Endothelial cell of umbilical vein (primary cell): ENCODE measurements around the gene LIN54. TPM values are rescaled to one million over a fixed set of nuclear protein-coding genes. Genes with fewer than 3 reads are reported as not detected.

Source experiments
- BruUV-seq: library from RNA; stranded (reverse); fragments of 400-500 nt; replicated peaks from 2 replicates; lab custom pipeline; 2021; lab: Mats Ljungman, UMichigan
- CTCF ChIA-PET: fragments of 300-600, 350-600 bp; sonication (Branson Sonifier 250); formaldehyde crosslinking; loops from one replicate; lab custom pipeline; 2021; ENCODE audit warnings: antibody characterized with exemption, inconsistent platforms; lab: Charles Lee
- POLR2A ChIA-PET: fragments of 300-600, 350-600 bp; sonication (Branson Sonifier 250); formaldehyde crosslinking; loops from one replicate; lab custom pipeline; 2021; ENCODE audit warnings: antibody characterized with exemption, inconsistent platforms; lab: Charles Lee
- DNase-seq: peaks from one replicate; pipeline ENCODE4 v3.0.0-alpha.2; 2011; ENCODE audit warnings: low read depth, low spot score
- FAIRE-seq: peaks from 2 replicates; lab custom pipeline; 2011; peaks lifted over from hg19 to GRCh38; lab: Jason Lieb, UNC
- H2AFZ ChIP-seq: 2 replicates; pipeline ENCODE4 v1.6.0; 2012; ENCODE audit warnings: low read depth, low read length, control low read depth, inconsistent platforms
- H3K27ac ChIP-seq: 2 replicates; pipeline ENCODE4 v1.5.1; 2011; ENCODE audit warnings: low read depth, mild to moderate bottlenecking, control low read depth, low read length, moderate library complexity; ENCODE audit not compliant: insufficient read depth
- H3K27me3 ChIP-seq, 2 experiments: 2 replicates each; pipeline versions ENCODE4 v1.6.0 to v1.6.1; 2011; ENCODE audit warnings: low read length in 2 of 2, mixed read lengths in 1 of 2; ENCODE audit not compliant: control insufficient read depth in 2 of 2, insufficient read depth in 2 of 2
- H3K36me3 ChIP-seq, 2 experiments: 2 replicates in 1 of 2; 3 replicates in 1 of 2; pipeline ENCODE4 v1.5.1; 2011; ENCODE audit warnings: low read length in 2 of 2, mild to moderate bottlenecking in 1 of 2, moderate library complexity in 1 of 2; ENCODE audit not compliant: control insufficient read depth in 2 of 2, insufficient read depth in 2 of 2; ENCODE audit errors: extremely low read depth in 1 of 2
- H3K4me1 ChIP-seq: 3 replicates; pipeline ENCODE4 v1.5.1; 2011; ENCODE audit warnings: mild to moderate bottlenecking, low read length; ENCODE audit not compliant: control insufficient read depth, insufficient read depth; ENCODE audit errors: extremely low read depth
- H3K4me2 ChIP-seq: 2 replicates; pipeline ENCODE4 v1.6.1; 2011; ENCODE audit warnings: low read length, control low read depth, mixed read lengths; ENCODE audit not compliant: insufficient read depth
- H3K4me3 ChIP-seq, 3 experiments: fragments of 200-600 bp in 1 of 3; sonication (generic), shearing (Covaris generic) in 1 of 3; replicated peaks in 1 of 3; 2 replicates each; pipeline ENCODE4 v1.5.1; 2011 to 2016; ENCODE audit warnings: control low read depth in 3 of 3, low read length in 3 of 3, mild to moderate bottlenecking in 2 of 3, inconsistent platforms in 1 of 3, low read depth in 1 of 3, moderate library complexity in 1 of 3; ENCODE audit not compliant: insufficient read depth in 1 of 3
- H3K79me2 ChIP-seq: 2 replicates; pipeline ENCODE4 v1.6.0; 2012; ENCODE audit warnings: low read length, inconsistent platforms; ENCODE audit not compliant: control insufficient read depth, insufficient read depth
- H3K9ac ChIP-seq: replicated peaks from 2 replicates; pipeline ENCODE3; 2011; ENCODE audit warnings: low read length, control low read depth; ENCODE audit not compliant: insufficient read depth; ENCODE audit errors: extremely low read depth
- H3K9me1 ChIP-seq: replicated peaks from 3 replicates; pipeline ENCODE4 v1.6.0; 2011; ENCODE audit warnings: mild to moderate bottlenecking, low read length; ENCODE audit not compliant: control insufficient read depth, insufficient read depth; ENCODE audit errors: extremely low read depth
- H3K9me3 ChIP-seq: replicated peaks from 2 replicates; pipeline ENCODE4 v1.5.1; 2012; ENCODE audit warnings: low read length, inconsistent platforms; ENCODE audit not compliant: control insufficient read depth, insufficient read depth
- H4K20me1 ChIP-seq: replicated peaks from 2 replicates; pipeline ENCODE3; 2011; ENCODE audit warnings: mild to moderate bottlenecking, low read length; ENCODE audit not compliant: control insufficient read depth, insufficient read depth; ENCODE audit errors: extremely low read depth
- EZH2 ChIP-seq: IDR thresholded peaks from 2 replicates; pipeline ENCODE4 v1.6.1; 2012; ENCODE audit warnings: borderline replicate concordance, low read depth, mild to moderate bottlenecking, moderate library complexity, low read length, inconsistent platforms; ENCODE audit not compliant: severe bottlenecking
- FOS ChIP-seq: IDR thresholded peaks from 2 replicates; pipeline ENCODE4 v1.6.1; 2011; ENCODE audit warnings: mild to moderate bottlenecking, low read length, moderate library complexity, borderline replicate concordance; ENCODE audit not compliant: insufficient read depth
- GATA2 ChIP-seq: IDR thresholded peaks from 2 replicates; pipeline ENCODE4 v1.7.0; 2011; ENCODE audit warnings: low read depth, mild to moderate bottlenecking, moderate library complexity, mixed read lengths, low read length; ENCODE audit not compliant: insufficient read length, insufficient read depth
- JUN ChIP-seq: IDR thresholded peaks from 2 replicates; pipeline ENCODE4 v1.6.1; 2011; ENCODE audit warnings: borderline replicate concordance, low read depth; ENCODE audit not compliant: insufficient read length, insufficient read depth
- MYC ChIP-seq: IDR thresholded peaks from one replicate; pipeline ENCODE4 v1.6.1; 2011; ENCODE audit warnings: mild to moderate bottlenecking, low read depth, low read length
- POLR2A ChIP-seq: IDR thresholded peaks from 2 replicates; pipeline ENCODE4 v1.6.1; 2012; ENCODE audit warnings: low read depth, mild to moderate bottlenecking, control low read depth, low read length
- POLR2AphosphoS5 ChIP-seq: IDR thresholded peaks from 2 replicates; pipeline ENCODE4 v1.6.1; 2012; ENCODE audit warnings: low read depth, mild to moderate bottlenecking, control low read depth, low read length, moderate library complexity; ENCODE audit not compliant: insufficient read depth
- dilution Hi-C: fragments of 300-500 bp; cut with MboI; formaldehyde crosslinking; loops from one replicate; pipeline ENCODE4 v1.15.0; 2019; ENCODE audit warnings: low sequenced_read_pairs; ENCODE audit not compliant: extremely low pct_ligation_motif_present
- intact Hi-C: fragments of 100-400 bp; cut with micrococcal nuclease; formaldehyde crosslinking; loops from one replicate; pipeline ENCODE4 v1.10.0; 2022
- polyA plus RNA-seq, 4 experiments: library from polyadenylated mRNA; depleted of rRNA in 3 of 4; stranded (reverse) in 3 of 4; unstranded in 1 of 4; fragments of >200 nt; gene quantifications; 2 replicates each; pipeline versions ENCODE4 v1.2.1 to v1.2.3, GENCODE V29; 2011 to 2012; ENCODE audit warnings: missing spikeins in 1 of 4
- total RNA-seq: library from RNA; stranded (reverse); gene quantifications from 2 replicates; pipeline ENCODE4 v1.2.3, GENCODE V29; 2021
- TF ChIP-seq, protein P1 (sequence below): IDR thresholded peaks from 2 replicates; pipeline ENCODE4 v1.6.1; 2011; ENCODE audit not compliant: insufficient read depth, insufficient read length
- TF ChIP-seq, protein P2 (sequence below), 2 donors: IDR thresholded peaks; 1 replicate in 1 of 2; 2 replicates in 1 of 2; pipeline ENCODE4 v1.5.1; 2011; ENCODE audit warnings: low read length in 2 of 2, mild to moderate bottlenecking in 2 of 2, moderate library complexity in 2 of 2, control low read depth in 1 of 2, inconsistent platforms in 1 of 2, low read depth in 1 of 2; ENCODE audit not compliant: insufficient read depth in 1 of 2; ENCODE audit errors: extremely low read depth in 1 of 2

The LIN54 gene
- total and polyA plus RNA-seq, 2 donors (not counting 3 experiments of a cell fraction or from before 2014, with no cell fraction given) = 6.2 to 15.7 TPM

DNA sequence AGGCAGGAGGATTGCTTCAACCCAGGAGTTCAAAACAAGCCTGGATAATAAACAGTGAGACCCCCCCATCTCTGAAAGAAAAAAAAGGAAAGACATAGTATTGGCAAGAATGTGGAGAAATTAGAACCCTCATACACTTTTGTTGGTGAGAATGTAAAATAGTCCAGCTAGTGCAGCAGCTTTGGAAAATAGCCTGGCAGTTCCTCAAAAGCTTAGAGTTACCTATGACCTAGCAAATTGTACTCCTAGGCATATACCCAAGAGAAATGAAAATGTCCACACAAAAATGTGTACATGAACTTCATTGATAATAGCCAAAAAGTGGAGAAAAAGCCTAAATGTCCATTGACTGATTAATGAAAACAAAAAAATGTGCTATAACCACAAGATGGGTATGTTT is 88.8 kb downstream of the LIN54 start:
- no peak for DNase-seq
- dilution Hi-C loops = no loop called here

More for the DNA sequence above, 88.8 kb downstream of the LIN54 start:
- no peak overlapping the region for H3K9ac ChIP-seq
- no peak for FAIRE-seq
- H3K4me3 ChIP-seq = no peak overlapping the region
- POLR2A ChIA-PET = no interaction called here
- peaks cover 0 to 2% of the 10 kb centered on the region in 2 experiments for H3K36me3 ChIP-seq
- no peaks in the 10 kb centered on the region for H3K27me3 ChIP-seq
- H3K4me2 ChIP-seq = no peak overlapping the region
- no TSS peak for BruUV-seq
- intact Hi-C loops = no loop called here
- TF ChIP-seq POLR2AphosphoS5 = no peak
- TF ChIP-seq POLR2A = no peak
- no peak for TF ChIP-seq JUN
- TF ChIP-seq EZH2 = no peak
- no peak for TF ChIP-seq FOS
- TF ChIP-seq, protein P1, sequence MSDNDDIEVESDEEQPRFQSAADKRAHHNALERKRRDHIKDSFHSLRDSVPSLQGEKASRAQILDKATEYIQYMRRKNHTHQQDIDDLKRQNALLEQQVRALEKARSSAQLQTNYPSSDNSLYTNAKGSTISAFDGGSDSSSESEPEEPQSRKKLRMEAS = no peak
- no peak for TF ChIP-seq GATA2
- TF ChIP-seq, protein P2, sequence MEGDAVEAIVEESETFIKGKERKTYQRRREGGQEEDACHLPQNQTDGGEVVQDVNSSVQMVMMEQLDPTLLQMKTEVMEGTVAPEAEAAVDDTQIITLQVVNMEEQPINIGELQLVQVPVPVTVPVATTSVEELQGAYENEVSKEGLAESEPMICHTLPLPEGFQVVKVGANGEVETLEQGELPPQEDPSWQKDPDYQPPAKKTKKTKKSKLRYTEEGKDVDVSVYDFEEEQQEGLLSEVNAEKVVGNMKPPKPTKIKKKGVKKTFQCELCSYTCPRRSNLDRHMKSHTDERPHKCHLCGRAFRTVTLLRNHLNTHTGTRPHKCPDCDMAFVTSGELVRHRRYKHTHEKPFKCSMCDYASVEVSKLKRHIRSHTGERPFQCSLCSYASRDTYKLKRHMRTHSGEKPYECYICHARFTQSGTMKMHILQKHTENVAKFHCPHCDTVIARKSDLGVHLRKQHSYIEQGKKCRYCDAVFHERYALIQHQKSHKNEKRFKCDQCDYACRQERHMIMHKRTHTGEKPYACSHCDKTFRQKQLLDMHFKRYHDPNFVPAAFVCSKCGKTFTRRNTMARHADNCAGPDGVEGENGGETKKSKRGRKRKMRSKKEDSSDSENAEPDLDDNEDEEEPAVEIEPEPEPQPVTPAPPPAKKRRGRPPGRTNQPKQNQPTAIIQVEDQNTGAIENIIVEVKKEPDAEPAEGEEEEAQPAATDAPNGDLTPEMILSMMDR (IDR thresholded peaks at IDR 0.05; ENCODE audit: extremely low read depth in 1 of 2, insufficient read depth in 1 of 2, low read depth in 1 of 2, low read length in 2 of 2) = no peak
- no peak for TF ChIP-seq MYC
- no peaks in the 10 kb centered on the region for H4K20me1 ChIP-seq
- no peak overlapping the region for H3K27ac ChIP-seq
- H3K9me3 ChIP-seq = no peaks in the 10 kb centered on the region
- CTCF ChIA-PET = no interaction called here
- no peaks in the 10 kb centered on the region for H3K4me1 ChIP-seq
- H3K79me2 ChIP-seq = no peaks in the 10 kb centered on the region
- H2AFZ ChIP-seq = no peak overlapping the region
- no peaks in the 10 kb centered on the region for H3K9me1 ChIP-seq
